PC-3 (cell line): ENCODE measurements around the gene IL1RAPL1. TPM values are rescaled to one million over a fixed set of nuclear protein-coding genes. Genes with fewer than 3 reads are reported as not detected.

Source experiments
- ATAC-seq: fragments of 200-7000 bp; cut with Tn5 transposase; 2 replicates; pipeline ENCODE4 v1.9.1; 2020; ENCODE audit warnings: mild to moderate bottlenecking, moderate library complexity
- BruUV-seq: library from RNA; stranded (reverse); fragments of 400-500 nt; replicated peaks from 2 replicates; lab custom pipeline; 2021; lab: Mats Ljungman, UMichigan
- CTCF ChIA-PET: fragments of 300-600 bp; sonication (Branson Sonifier 250); formaldehyde crosslinking; loops from one replicate; lab custom pipeline; 2022; ENCODE audit warnings: antibody characterized with exemption; lab: Charles Lee
- POLR2A ChIA-PET: fragments of 300-600 bp; sonication (Branson Sonifier 250); formaldehyde crosslinking; loops from one replicate; lab custom pipeline; 2022; ENCODE audit warnings: antibody characterized with exemption; ENCODE audit not compliant: unreplicated experiment; lab: Charles Lee
- DNase-seq: peaks from one replicate; pipeline ENCODE4 v3.0.0-alpha.2; 2015
- H2AFZ ChIP-seq: fragments of 300-600 bp; sonication (generic); 2 replicates; pipeline ENCODE4 v1.6.0; 2016; ENCODE audit warnings: antibody characterized with exemption, low read length
- H3F3A ChIP-seq: fragments of 300-600 bp; sonication (generic); one replicate; pipeline ENCODE4 v1.6.0; 2017; ENCODE audit warnings: antibody characterized with exemption, low read length, control low read depth, mild to moderate bottlenecking; ENCODE audit not compliant: unreplicated experiment
- H3K27ac ChIP-seq: fragments of 300-600 bp; sonication (generic); 2 replicates; pipeline ENCODE4 v1.5.1; 2016; ENCODE audit warnings: mild to moderate bottlenecking, low read length
- H3K27me3 ChIP-seq: fragments of 300-600 bp; sonication (generic); 2 replicates; pipeline ENCODE4 v1.6.1; 2016; ENCODE audit warnings: low read length, mixed read lengths
- H3K36me3 ChIP-seq: fragments of 300-600 bp; sonication (generic); 2 replicates; pipeline ENCODE4 v1.6.1; 2016; ENCODE audit warnings: low read depth, mixed run types, low read length, mixed read lengths
- H3K4me1 ChIP-seq: fragments of 300-600 bp; sonication (generic); 2 replicates; pipeline ENCODE4 v1.5.1; 2016; ENCODE audit warnings: low read length; ENCODE audit not compliant: insufficient read depth
- H3K4me2 ChIP-seq: fragments of 300-600 bp; sonication (generic); 2 replicates; pipeline ENCODE4 v1.6.0; 2016; ENCODE audit warnings: low read length
- H3K4me3 ChIP-seq: fragments of 300-600 bp; sonication (generic); 2 replicates; pipeline ENCODE4 v1.5.1; 2016; ENCODE audit warnings: mild to moderate bottlenecking, low read length, mixed read lengths
- H3K79me2 ChIP-seq: fragments of 300-600 bp; sonication (generic); 2 replicates; pipeline ENCODE4 v1.6.1; 2017; ENCODE audit warnings: low read length, mixed read lengths
- H3K9ac ChIP-seq: fragments of 300-600 bp; sonication (generic); 2 replicates; pipeline ENCODE4 v1.6.0; 2016; ENCODE audit warnings: mild to moderate bottlenecking, low read length
- H3K9me2 ChIP-seq: fragments of 300-600 bp; sonication (generic); replicated peaks from 2 replicates; pipeline ENCODE4 v1.6.1; 2016; ENCODE audit warnings: mixed run types, low read length, mixed read lengths
- H3K9me3 ChIP-seq: fragments of 300-600 bp; sonication (generic); 2 replicates; pipeline ENCODE4 v1.6.1; 2016; ENCODE audit warnings: low read length, mixed read lengths
- H4K20me1 ChIP-seq: fragments of 300-600 bp; sonication (generic); 2 replicates; pipeline ENCODE4 v1.6.1; 2016; ENCODE audit warnings: low read length, mixed read lengths
- EZH2 ChIP-seq: fragments of 300-600 bp; sonication (generic); IDR thresholded peaks from one replicate; pipeline ENCODE4 v1.6.1; 2017; ENCODE audit warnings: antibody characterized with exemption, mild to moderate bottlenecking, low read length; ENCODE audit not compliant: unreplicated experiment
- EZH2phosphoT487 ChIP-seq: fragments of 300-600 bp; sonication (generic); IDR thresholded peaks from 2 replicates; pipeline ENCODE4 v1.6.1; 2018; ENCODE audit warnings: mild to moderate bottlenecking, antibody characterized with exemption, low read length, borderline replicate concordance
- intact Hi-C: fragments of 100-400 bp; cut with micrococcal nuclease; formaldehyde crosslinking; loops from 2 replicates; pipeline ENCODE4 v1.9.0; 2023
- total RNA-seq: library from RNA; depleted of rRNA; stranded (reverse); fragments of >200 nt; gene quantifications from 2 replicates; pipeline ENCODE4 v1.2.3, GENCODE V29; 2014
- TF ChIP-seq, protein P1 (sequence below): fragments of 300-600 bp; sonication (generic); conservative IDR thresholded peaks from 2 replicates; pipeline ENCODE4 v1.5.1; 2017; ENCODE audit warnings: antibody characterized with exemption, low read depth, mild to moderate bottlenecking, low read length

Gene IL1RAPL1
- total RNA-seq, 1 experiment from 2014 or later, result 0.44 TPM

DNA sequence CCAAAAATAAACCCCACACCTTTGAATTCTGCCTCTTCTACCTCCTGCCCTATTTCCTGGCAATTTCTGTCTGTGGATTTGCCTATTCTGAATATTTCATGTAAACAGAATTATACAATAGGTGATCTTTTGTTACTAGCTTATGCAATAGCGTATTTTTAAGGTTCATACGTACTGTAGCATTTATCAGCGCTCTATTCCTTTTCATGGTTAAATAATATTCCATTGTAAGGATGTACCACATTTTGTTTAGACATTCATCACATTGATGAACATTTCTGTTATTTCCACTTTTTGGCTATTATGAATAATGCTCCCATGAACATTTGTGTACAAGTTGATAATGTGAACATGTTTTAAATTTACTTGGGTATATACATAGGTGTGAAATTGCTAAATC, 847.7 kb downstream of the IL1RAPL1 start:
- POLR2A ChIA-PET, result no interaction called here
- CTCF ChIA-PET, result no interaction called here
- no peak overlapping the region for H3K4me2 ChIP-seq
- DNase-seq (no peak), ATAC-seq (no peak)
- H2AFZ ChIP-seq, result no peak overlapping the region
- H3K4me1 ChIP-seq, result no peaks in the 10 kb centered on the region
- intact Hi-C loops, result no loop called here
- H3K36me3 ChIP-seq, result no peaks in the 10 kb centered on the region
- no TSS peak for BruUV-seq
- TF ChIP-seq, protein P1, sequence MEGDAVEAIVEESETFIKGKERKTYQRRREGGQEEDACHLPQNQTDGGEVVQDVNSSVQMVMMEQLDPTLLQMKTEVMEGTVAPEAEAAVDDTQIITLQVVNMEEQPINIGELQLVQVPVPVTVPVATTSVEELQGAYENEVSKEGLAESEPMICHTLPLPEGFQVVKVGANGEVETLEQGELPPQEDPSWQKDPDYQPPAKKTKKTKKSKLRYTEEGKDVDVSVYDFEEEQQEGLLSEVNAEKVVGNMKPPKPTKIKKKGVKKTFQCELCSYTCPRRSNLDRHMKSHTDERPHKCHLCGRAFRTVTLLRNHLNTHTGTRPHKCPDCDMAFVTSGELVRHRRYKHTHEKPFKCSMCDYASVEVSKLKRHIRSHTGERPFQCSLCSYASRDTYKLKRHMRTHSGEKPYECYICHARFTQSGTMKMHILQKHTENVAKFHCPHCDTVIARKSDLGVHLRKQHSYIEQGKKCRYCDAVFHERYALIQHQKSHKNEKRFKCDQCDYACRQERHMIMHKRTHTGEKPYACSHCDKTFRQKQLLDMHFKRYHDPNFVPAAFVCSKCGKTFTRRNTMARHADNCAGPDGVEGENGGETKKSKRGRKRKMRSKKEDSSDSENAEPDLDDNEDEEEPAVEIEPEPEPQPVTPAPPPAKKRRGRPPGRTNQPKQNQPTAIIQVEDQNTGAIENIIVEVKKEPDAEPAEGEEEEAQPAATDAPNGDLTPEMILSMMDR, result no peak
- TF ChIP-seq EZH2, result no peak
- no peak for TF ChIP-seq EZH2phosphoT487
- no peaks in the 10 kb centered on the region for H3K27me3 ChIP-seq
- no peaks in the 10 kb centered on the region for H3K79me2 ChIP-seq
- H3K9ac ChIP-seq, result no peak overlapping the region
- H3K4me3 ChIP-seq, result no peak overlapping the region
- H4K20me1 ChIP-seq, result no peaks in the 10 kb centered on the region
- no peaks in the 10 kb centered on the region for H3F3A ChIP-seq
- H3K27ac ChIP-seq, result no peak overlapping the region
- no peaks in the 10 kb centered on the region for H3K9me2 ChIP-seq
- no peaks in the 10 kb centered on the region for H3K9me3 ChIP-seq

DNA sequence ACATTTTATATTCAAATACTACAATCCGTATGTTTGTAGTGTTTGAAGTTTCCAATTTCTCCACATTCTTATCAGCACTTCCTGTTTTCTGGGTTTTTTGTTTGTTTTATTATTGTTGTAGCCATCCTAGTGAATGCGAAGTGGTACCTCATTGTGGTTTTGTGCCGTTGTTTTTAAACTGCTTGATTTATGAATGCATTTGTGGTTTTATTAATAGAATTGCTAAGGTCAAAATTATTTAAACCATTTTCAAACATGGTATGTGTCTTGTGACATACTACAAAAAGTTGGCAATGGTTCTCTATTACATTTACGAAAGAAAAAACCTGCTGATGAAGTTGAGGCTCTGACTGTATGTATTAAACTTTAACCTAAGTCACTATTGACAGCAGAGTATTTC, 848.1 kb downstream of the IL1RAPL1 start:
- H3K9me3 ChIP-seq, result no peaks in the 10 kb centered on the region
- H3K4me2 ChIP-seq, result no peak overlapping the region
- no peaks in the 10 kb centered on the region for H3K9me2 ChIP-seq
- ChIA-PET CTCF (no interaction called here), POLR2A (no interaction called here)
- no TSS peak for BruUV-seq
- no peaks in the 10 kb centered on the region for H3K4me1 ChIP-seq
- H3F3A ChIP-seq, result no peaks in the 10 kb centered on the region
- H3K4me3 ChIP-seq, result no peak overlapping the region
- no peak overlapping the region for H3K9ac ChIP-seq
- peak; percentile 41 for DNase-seq
- H3K36me3 ChIP-seq, result no peaks in the 10 kb centered on the region
- H3K79me2 ChIP-seq, result no peaks in the 10 kb centered on the region
- H2AFZ ChIP-seq, result no peak overlapping the region
- H3K27ac ChIP-seq, result no peak overlapping the region
- ATAC-seq, result peak; percentile 33
- H3K27me3 ChIP-seq, result no peaks in the 10 kb centered on the region
- TF ChIP-seq, protein P1, result no peak
- TF ChIP-seq EZH2phosphoT487 (no peak), EZH2 (no peak)
- intact Hi-C loops, result no loop called here
- no peaks in the 10 kb centered on the region for H4K20me1 ChIP-seq

DNA sequence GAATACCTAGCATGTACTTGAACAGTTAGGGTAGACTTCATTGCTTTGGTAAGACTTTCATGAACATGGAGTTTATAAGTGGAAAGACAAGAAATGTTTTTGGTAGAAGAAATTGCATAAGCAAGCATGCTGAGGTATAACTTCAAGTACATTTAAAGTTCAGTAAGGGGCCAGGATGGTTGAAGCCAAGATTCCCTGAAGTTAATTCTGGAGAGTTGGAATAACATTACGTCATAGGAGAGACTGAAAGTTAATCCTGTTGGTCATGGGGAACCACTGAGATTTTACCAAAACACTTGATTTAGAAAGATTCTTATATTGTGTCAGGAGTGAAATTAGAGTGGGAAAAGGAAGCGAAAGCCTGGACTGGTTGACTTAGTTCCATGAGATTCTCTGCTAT, 860.6 kb downstream of the IL1RAPL1 start:
- TF ChIP-seq EZH2phosphoT487 (no peak), EZH2 (no peak)
- TF ChIP-seq, protein P1, result no peak
- no peaks in the 10 kb centered on the region for H4K20me1 ChIP-seq
- BruUV-seq, result no TSS peak
- H3K9me3 ChIP-seq, result no peaks in the 10 kb centered on the region
- no peaks in the 10 kb centered on the region for H3K4me1 ChIP-seq
- H3K79me2 ChIP-seq, result no peaks in the 10 kb centered on the region
- no peak overlapping the region for H2AFZ ChIP-seq
- ATAC-seq (no peak), DNase-seq (no peak)
- CTCF ChIA-PET, result no interaction called here
- no peak overlapping the region for H3K27ac ChIP-seq
- no peaks in the 10 kb centered on the region for H3K36me3 ChIP-seq
- intact Hi-C loops, result no loop called here
- no peak overlapping the region for H3K9ac ChIP-seq
- H3K4me3 ChIP-seq, result no peak overlapping the region
- H3K9me2 ChIP-seq, result no peaks in the 10 kb centered on the region
- H3K27me3 ChIP-seq, result no peaks in the 10 kb centered on the region
- H3K4me2 ChIP-seq, result no peak overlapping the region
- POLR2A ChIA-PET, result no interaction called here
- H3F3A ChIP-seq, result no peaks in the 10 kb centered on the region
